Measurements from ENCODE around the gene ABLIM2.

ABLIM2 gene

GRCh38 chr4:8063974-8064563 is 94.5 kb downstream of the ABLIM2 start:
- no peak for DNase-seq

- no peak for DNase-seq
Observed at GRCh38 chr4:8061573-8061972, 97.0 kb downstream of the ABLIM2 start.

- DNase-seq: no peak
Observed at GRCh38 chr4:8061145-8061544, 97.5 kb downstream of the ABLIM2 start.

- DNase-seq: no peak
Observed at GRCh38 chr4:8060632-8061031, 98.0 kb downstream of the ABLIM2 start.

GRCh38 chr4:8058031-8058479 is 100.6 kb downstream of the ABLIM2 start:
- DNase-seq: no peak

DNA sequence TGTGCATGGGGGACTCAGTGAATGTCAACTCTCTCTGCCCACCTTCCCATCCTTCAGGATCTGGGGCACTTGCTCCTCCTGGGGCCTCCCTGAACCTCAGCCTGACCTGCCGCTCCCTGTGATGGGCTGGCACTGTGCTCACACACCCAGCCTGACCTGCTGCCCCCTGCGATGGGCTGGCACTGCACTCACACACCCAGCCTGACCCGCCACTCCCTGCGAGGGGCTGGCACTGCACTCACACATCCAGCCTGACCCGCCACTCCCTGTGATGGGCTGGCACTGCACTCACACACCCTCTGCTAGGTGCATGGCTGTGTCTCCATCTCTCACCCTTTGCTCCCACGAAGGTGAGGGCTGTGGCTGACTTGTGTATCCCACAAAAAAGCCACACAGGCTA is 103.4 kb downstream of the ABLIM2 start:
- no peak for DNase-seq

DNA sequence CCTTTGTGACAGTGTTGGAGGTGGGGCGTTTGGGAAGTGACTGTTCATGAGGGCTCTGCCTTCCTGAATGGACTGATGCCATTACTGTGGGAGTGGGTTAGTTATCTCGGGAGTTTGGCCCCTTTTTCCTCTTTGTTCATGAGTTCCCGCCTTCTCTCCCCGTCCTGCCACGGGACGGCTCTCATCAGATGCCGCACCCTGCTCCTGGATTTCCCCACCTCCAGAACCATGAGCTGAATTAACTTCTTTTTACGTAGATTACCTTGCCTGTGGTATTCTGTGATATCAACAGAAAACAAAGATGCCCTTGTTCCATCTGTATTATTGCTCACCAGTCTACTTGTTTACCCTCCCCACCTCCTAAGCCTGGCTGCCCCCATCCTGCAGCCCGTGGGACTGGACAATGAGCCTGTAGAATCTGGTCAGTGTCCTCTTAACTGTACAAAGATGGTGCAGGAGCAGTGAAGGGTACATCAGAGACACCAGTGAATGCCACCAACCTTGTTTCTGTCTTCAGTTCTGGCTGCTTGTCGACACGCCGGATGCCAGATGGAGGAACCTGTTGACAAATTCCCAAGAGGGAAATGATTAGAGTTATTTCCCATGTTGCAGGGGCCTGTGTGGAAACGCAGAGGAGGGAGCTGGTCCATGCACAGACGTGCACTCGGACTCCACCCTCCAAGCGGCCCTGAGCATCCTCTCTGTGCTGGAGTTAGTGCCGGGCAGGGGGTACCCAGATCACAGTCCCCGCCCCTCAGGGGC is 104.7 kb downstream of the ABLIM2 start:
- no peak for DNase-seq

DNA sequence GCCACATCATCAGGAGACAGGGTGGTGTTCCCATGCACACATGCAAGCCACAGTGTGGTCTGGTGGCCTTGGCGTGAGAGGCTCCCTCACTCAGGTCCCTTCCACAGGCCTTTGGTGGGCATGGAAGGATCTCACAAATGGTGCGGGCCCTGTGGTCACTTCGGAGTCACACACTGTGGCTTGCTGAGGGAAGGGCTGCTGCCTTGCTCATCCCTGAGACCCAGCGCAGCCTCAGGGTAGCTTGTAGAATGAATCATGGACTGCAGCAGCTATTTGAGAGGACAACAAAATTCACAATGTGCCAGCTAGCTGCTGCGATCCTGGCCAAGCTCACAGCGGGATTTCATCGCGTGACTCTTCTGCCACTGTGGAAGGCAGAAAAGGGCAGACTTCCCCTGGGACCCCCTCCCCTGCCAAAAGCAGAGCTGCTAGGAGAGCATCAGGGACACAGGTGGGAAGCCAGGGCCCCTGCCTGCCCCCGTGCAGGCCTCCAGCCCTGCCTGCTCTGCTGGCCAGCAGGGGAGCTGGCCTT is 106.4 kb downstream of the ABLIM2 start:
- DNase-seq: no peak

- DNase-seq: no peak
Observed at GRCh38 chr4:8051644-8052043, 107.0 kb downstream of the ABLIM2 start.

DNA sequence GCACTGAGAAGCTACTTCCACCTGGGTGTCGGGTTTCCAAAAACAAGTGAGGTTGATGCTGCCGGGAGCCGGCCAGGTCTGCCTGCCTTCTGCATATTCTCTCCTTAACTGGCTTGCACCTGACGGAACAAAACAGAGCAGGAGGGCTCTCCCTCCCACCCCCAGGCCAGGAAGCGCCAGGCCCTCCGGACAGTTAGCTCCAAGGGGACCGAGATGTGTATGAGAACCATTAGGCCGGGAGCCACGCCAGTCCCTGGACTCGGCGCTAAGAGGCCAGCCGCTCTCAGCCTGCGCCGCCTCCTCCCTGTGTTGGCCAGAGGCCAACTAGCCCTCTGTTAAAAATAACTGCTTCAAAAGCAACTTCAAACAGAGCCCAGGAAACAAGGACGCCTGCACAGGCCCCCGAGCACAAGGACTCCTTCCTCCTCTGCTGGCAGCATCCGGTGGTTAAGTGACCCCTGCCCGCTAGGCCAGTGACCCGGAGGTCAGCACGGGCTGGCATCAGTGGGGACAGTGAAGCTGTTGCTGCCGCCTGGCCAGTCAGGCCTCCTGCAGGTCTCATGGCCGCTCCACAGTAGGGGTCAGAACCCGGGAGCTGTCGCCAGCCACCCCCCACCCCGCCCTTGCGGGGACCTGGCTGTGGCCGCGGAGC is 107.9 kb downstream of the ABLIM2 start:
- no peak for DNase-seq

- no peak for DNase-seq
Observed at GRCh38 chr4:8050180-8050554, 108.4 kb downstream of the ABLIM2 start.

DNA sequence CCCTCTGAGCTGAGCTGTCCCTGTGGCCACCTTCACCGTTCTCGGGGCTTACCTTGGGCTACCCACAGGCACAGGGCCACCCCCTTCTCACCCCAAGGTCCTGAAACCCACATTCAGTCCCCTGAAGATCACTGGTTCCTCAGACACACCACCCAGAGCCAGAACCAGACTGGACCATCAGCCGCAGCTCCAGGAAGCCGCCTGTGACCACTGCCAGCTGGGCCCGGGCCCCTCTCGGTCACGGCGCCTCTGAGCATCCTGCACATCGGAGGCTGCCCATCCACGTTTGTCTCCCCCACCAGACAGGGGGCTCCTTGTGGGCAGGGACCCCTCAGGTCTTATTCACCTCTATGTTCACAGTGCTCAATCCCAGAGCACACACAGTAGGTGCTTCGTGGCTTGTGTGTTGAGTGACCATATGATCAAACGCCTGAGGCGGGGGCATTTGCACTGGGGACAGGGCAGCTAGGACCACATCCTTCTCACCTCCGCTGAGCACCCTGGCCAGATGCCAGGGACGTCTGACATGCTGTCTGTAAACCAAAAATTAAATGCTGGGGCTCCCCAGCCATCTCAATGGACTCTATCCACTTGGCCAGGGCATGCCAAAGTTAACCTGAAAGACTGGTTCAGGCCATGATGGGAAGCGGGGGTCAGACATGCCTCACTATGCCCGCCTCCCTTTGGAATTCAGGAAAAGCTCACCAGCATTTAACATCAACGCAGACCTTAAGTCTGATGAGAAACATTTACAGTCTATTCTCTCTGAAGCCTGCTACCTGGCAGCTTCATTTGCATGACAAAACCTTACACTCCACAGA is 109.5 kb downstream of the ABLIM2 start:
- DNase-seq: no peak

DNA sequence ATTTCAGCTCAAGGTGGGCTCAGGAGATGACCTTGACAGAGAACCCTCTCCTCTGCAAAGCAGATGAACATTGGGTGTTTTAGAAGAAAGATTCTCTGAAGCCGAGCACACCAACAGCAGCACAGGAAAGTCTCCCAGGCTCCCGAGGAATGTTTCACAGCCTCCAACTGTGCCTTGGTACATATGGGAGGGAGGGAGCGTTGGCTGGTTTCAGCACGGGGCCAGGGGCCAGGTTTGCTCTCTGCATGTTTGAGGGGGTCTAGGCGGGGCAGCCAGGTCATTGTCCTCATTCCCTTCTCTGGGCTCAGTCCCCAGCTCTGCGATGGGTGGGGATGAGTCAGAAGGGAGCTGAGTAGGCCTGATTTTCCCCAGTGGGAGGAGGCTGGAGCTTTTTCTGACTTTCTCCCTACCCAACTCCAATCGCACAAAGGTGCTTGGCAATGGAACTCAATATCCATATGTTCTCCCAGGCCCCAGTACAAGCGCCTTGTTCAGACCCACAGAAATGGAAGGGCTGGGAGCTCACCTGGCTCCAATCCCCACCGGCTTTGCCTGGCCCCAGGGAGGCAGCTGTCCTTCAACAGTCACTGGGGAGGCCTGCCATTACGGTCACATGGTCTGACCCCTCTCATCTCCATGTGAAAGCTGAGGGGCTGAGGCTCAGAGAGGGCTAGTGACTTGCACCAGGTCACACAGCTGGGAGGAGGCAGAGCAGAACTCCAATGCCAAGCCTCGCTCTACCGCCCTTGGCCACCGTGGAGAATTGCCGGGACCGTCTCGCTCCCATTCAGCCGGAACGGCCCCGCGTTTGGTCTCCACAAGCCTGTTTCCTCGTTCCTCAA is 110.6 kb downstream of the ABLIM2 start:
- DNase-seq: no peak

- no peak for DNase-seq
Observed at GRCh38 chr4:8046925-8047541, 111.6 kb downstream of the ABLIM2 start.

DNA sequence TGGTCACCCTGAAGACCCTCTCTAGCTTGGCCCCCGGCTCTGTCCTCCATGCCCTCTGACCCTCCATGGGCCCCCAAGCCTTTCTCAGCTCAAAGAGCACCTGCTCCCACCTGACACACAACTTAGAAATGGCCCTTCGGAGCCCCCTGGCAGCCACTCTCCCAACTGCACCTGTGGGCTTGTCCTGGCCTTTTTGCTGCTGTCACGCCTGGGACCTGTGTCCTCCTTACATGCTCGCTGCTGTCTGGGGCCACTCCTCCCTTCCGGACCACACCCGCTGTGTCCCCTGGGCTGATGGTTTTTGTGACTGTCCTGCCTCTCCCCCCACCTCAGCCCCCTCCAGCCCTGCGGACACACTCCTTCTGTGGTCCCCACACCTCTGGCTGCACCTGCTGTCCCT is 112.7 kb downstream of the ABLIM2 start:
- no peak for DNase-seq

GRCh38 chr4:8044699-8045098 is 113.9 kb downstream of the ABLIM2 start:
- DNase-seq: no peak

- no peak for DNase-seq
Observed at GRCh38 chr4:8044244-8044643, 114.4 kb downstream of the ABLIM2 start.

DNA sequence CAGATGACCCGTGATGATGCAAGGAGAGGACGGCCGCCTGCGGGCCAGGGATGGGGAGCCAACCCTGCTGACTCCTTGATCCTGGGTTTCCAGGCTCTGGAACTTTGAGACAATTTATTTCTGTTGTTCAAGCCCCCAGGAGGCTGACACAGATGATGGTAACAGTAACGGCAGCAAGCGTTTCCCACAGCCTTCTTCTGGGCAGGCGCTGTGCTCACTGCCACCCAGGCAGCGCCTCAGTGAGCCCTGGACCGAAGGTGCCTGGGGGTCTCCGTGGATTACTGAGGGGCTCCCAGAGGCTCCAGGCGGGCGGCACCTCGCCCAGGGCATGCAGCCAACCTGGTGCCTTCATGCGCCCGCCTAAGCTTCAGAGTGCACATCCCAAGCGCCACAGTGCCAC is 115.0 kb downstream of the ABLIM2 start:
- no peak for DNase-seq

- DNase-seq: no peak
Observed at GRCh38 chr4:8041868-8042267, 116.7 kb downstream of the ABLIM2 start.

- DNase-seq: no peak
Observed at GRCh38 chr4:8041172-8041571, 117.4 kb downstream of the ABLIM2 start.

DNA sequence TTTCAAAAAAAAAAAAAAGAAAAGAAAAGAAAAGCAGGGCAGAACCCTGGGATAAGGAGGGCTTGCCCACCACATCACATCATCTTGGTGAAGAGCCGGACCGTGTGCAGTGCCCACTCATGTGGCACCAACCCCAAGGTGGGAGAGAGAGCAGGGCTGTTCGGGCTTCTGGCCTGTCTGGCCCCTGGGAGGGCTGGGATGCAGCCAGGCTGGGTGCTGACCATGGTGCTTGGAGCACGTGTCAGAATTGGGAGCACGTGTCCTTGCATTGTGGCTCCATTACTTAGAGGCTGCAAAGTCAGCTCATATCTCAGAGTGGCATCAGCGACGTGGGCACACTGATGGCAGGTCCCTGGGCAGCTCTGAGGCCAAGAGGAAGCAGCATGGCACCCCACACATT is 118.0 kb downstream of the ABLIM2 start:
- no peak for DNase-seq

GRCh38 chr4:8039853-8040252 is 118.8 kb downstream of the ABLIM2 start:
- no peak for DNase-seq
